ENCODE data around the gene BEND5. TPM values are rescaled to one million over a fixed set of nuclear protein-coding genes. Genes with fewer than 3 reads are reported as not detected.

The BEND5 gene
- total and polyA plus RNA-seq, 7 experiments from 2014 or later = 3.6 to 12.6 (median 8.7) TPM

GRCh38 chr1:48785869-48786268, 9.2 kb upstream of the BEND5 start:
- H3K9me3 ChIP-seq (ENCODE audit: control insufficient read depth in 2 of 3, low read length in 3 of 3) = no peaks in the 10 kb centered on the region
- POLR2A ChIA-PET = no interaction called here
- Mint-ChIP-seq H3K4me1 (peaks cover 0 to 22% (median 0%) of the 10 kb centered on the region in 7 donors), H3K27ac (no peak overlapping the region), H3K27me3 (peaks cover 0 to 16% (median 13%) of the 10 kb centered on the region in 5 donors), H3K36me3 (no peaks in the 10 kb centered on the region), H3K9me3 (peaks cover 0 to 2% (median 0%) of the 10 kb centered on the region in 11 donors), H3K4me3 (no peak overlapping the region)
- no peak overlapping the region for H3K27ac ChIP-seq (ENCODE audit: low read depth, low read length)
- CTCF ChIA-PET = no interaction called here
- no peaks in the 10 kb centered on the region for H3K36me3 ChIP-seq (ENCODE audit: control insufficient read depth in 2 of 3, insufficient read depth in 3 of 3, low read length in 3 of 3)
- H3K4me3 ChIP-seq (ENCODE audit: low read length) = no peak overlapping the region
- no peak for ATAC-seq
- intact Hi-C loops (cut with micrococcal nuclease) = no loop called here
- DNase-seq = no peak
- H3K27me3 ChIP-seq (ENCODE audit: control insufficient read depth in 2 of 2, insufficient read depth in 2 of 2, low read length in 2 of 2) = no peaks in the 10 kb centered on the region
- no peaks in the 10 kb centered on the region for H3K4me1 ChIP-seq (ENCODE audit: control insufficient read depth in 2 of 2, insufficient read depth in 2 of 2, low read length in 2 of 2)

GRCh38 chr1:48784301-48784700, 7.6 kb upstream of the BEND5 start:
- DNase-seq = no peak
- H3K4me3 Mint-ChIP-seq = no peak overlapping the region
- H3K4me1 Mint-ChIP-seq = peaks cover 0 to 8% (median 0%) of the 10 kb centered on the region in 7 donors
- Histone ChIP-seq H3K27me3 (ENCODE audit: control insufficient read depth in 2 of 2, insufficient read depth in 2 of 2, low read length in 2 of 2) (no peaks in the 10 kb centered on the region), H3K9me3 (ENCODE audit: control insufficient read depth in 2 of 3, low read length in 3 of 3) (no peaks in the 10 kb centered on the region), H3K36me3 (ENCODE audit: control insufficient read depth in 2 of 3, insufficient read depth in 3 of 3, low read length in 3 of 3) (no peaks in the 10 kb centered on the region), H3K27ac (ENCODE audit: low read depth, low read length) (no peak overlapping the region), H3K4me3 (ENCODE audit: low read length) (no peak overlapping the region), H3K4me1 (ENCODE audit: control insufficient read depth in 2 of 2, insufficient read depth in 2 of 2, low read length in 2 of 2) (no peaks in the 10 kb centered on the region)
- no peak for ATAC-seq
- peaks cover 0 to 2% (median 0%) of the 10 kb centered on the region in 11 donors for H3K9me3 Mint-ChIP-seq
- CTCF ChIA-PET = no interaction called here
- peaks cover 0 to 16% (median 13%) of the 10 kb centered on the region in 5 donors for H3K27me3 Mint-ChIP-seq
- no peaks in the 10 kb centered on the region for H3K36me3 Mint-ChIP-seq
- no peak overlapping the region for H3K27ac Mint-ChIP-seq
- POLR2A ChIA-PET = interaction anchor here (1.0 kb wide), 1 partner anchor 13 kb away, joined by 3 read pairs; no protein-coding TSS in a partner anchor
- intact Hi-C loops (cut with micrococcal nuclease) = no loop called here

GRCh38 chr1:48777219-48777895, 666 bp upstream of the BEND5 start:
- Histone ChIP-seq H3K27me3 (ENCODE audit: control insufficient read depth in 2 of 2, insufficient read depth in 2 of 2, low read length in 2 of 2) (no peaks in the 10 kb centered on the region), H3K4me1 (ENCODE audit: control insufficient read depth in 2 of 2, insufficient read depth in 2 of 2, low read length in 2 of 2) (peaks cover 0 to 12% of the 10 kb centered on the region in 2 donors), H3K4me3 (ENCODE audit: low read length) (peak overlapping the region; percentile 83), H3K27ac (ENCODE audit: low read depth, low read length) (peak overlapping the region; percentile 77), H3K9me3 (ENCODE audit: control insufficient read depth in 2 of 3, low read length in 3 of 3) (no peaks in the 10 kb centered on the region), H3K36me3 (ENCODE audit: control insufficient read depth in 2 of 3, insufficient read depth in 3 of 3, low read length in 3 of 3) (peaks cover 0 to 5% (median 0%) of the 10 kb centered on the region in 3 experiments)
- Mint-ChIP-seq H3K9me3 (peaks cover 0 to 2% (median 0%) of the 10 kb centered on the region in 11 donors), H3K27me3 (peaks cover 0 to 4% (median 0%) of the 10 kb centered on the region in 5 donors), H3K27ac (peak overlapping the region; percentile 64 to 96 (median 89)), H3K4me1 (peaks cover 24 to 55% (median 51%) of the 10 kb centered on the region in 7 donors), H3K4me3 (peak overlapping the region; percentile 90 to 100 (median 94)), H3K36me3 (peaks cover 0 to 5% (median 1%) of the 10 kb centered on the region in 5 donors)
- DNase-seq (no peak), ATAC-seq (no peak)
- ChIA-PET POLR2A (no interaction called here), CTCF (no interaction called here)
- intact Hi-C loops (cut with micrococcal nuclease) = loop anchor here (2.0 to 5.0 kb wide), 3 partner anchors 305 to 1443 kb away; partner anchors contain the start of gene SPATA6 (in 2 of the 2)

- peak; percentile 8 for ATAC-seq
- no peaks in the 10 kb centered on the region for H3K9me3 ChIP-seq (ENCODE audit: control insufficient read depth in 2 of 3, low read length in 3 of 3)
- peaks cover 0 to 12% of the 10 kb centered on the region in 2 donors for H3K4me1 ChIP-seq (ENCODE audit: control insufficient read depth in 2 of 2, insufficient read depth in 2 of 2, low read length in 2 of 2)
- peaks cover 29 to 70% (median 63%) of the 10 kb centered on the region in 7 donors for H3K4me1 Mint-ChIP-seq
- H3K27ac ChIP-seq (ENCODE audit: low read depth, low read length) = peak overlapping the region; percentile 77
- POLR2A ChIA-PET = no interaction called here
- peaks cover 0 to 4% (median 0%) of the 10 kb centered on the region in 5 donors for H3K27me3 Mint-ChIP-seq
- peaks cover 0 to 6% (median 0%) of the 10 kb centered on the region in 3 experiments for H3K36me3 ChIP-seq (ENCODE audit: control insufficient read depth in 2 of 3, insufficient read depth in 3 of 3, low read length in 3 of 3)
- no peaks in the 10 kb centered on the region for H3K27me3 ChIP-seq (ENCODE audit: control insufficient read depth in 2 of 2, insufficient read depth in 2 of 2, low read length in 2 of 2)
- peak overlapping the region; percentile 83 for H3K4me3 ChIP-seq (ENCODE audit: low read length)
- DNase-seq = peak in 2 of 9 donors; percentile 2 to 6
- intact Hi-C loops (cut with micrococcal nuclease) = loop anchor here (2.0 to 5.0 kb wide), 3 partner anchors 303 to 1441 kb away; partner anchors contain the start of gene SPATA6 (in 2 of the 2)
- H3K27ac Mint-ChIP-seq = peak overlapping the region; percentile 85 to 98 (median 94)
- peaks cover 0 to 2% (median 0%) of the 10 kb centered on the region in 11 donors for H3K9me3 Mint-ChIP-seq
- H3K4me3 Mint-ChIP-seq = peak overlapping the region; percentile 90 to 100 (median 95)
- H3K36me3 Mint-ChIP-seq = peaks cover 0 to 9% (median 7%) of the 10 kb centered on the region in 5 donors
- CTCF ChIA-PET = no interaction called here
Observed at GRCh38 chr1:48775831-48776392, 779 bp downstream of the BEND5 start.

GRCh38 chr1:48773133-48773532, 3.6 kb downstream of the BEND5 start:
- peaks cover 0 to 12% of the 10 kb centered on the region in 2 donors for H3K4me1 ChIP-seq (ENCODE audit: control insufficient read depth in 2 of 2, insufficient read depth in 2 of 2, low read length in 2 of 2)
- H3K4me3 ChIP-seq (ENCODE audit: low read length) = no peak overlapping the region
- H3K27ac Mint-ChIP-seq = peak overlapping the region in 5 of 9 donors; percentile 7 to 46 (median 32)
- peaks cover 0 to 6% (median 0%) of the 10 kb centered on the region in 3 experiments for H3K36me3 ChIP-seq (ENCODE audit: control insufficient read depth in 2 of 3, insufficient read depth in 3 of 3, low read length in 3 of 3)
- H3K4me3 Mint-ChIP-seq = peak overlapping the region in 2 of 10 donors; percentile 19 to 95
- peaks cover 38 to 93% (median 81%) of the 10 kb centered on the region in 7 donors for H3K4me1 Mint-ChIP-seq
- no peaks in the 10 kb centered on the region for H3K27me3 ChIP-seq (ENCODE audit: control insufficient read depth in 2 of 2, insufficient read depth in 2 of 2, low read length in 2 of 2)
- ATAC-seq (no peak), DNase-seq (no peak)
- no peaks in the 10 kb centered on the region for H3K9me3 ChIP-seq (ENCODE audit: control insufficient read depth in 2 of 3, low read length in 3 of 3)
- peaks cover 0 to 2% (median 0%) of the 10 kb centered on the region in 11 donors for H3K9me3 Mint-ChIP-seq
- H3K27ac ChIP-seq (ENCODE audit: low read depth, low read length) = no peak overlapping the region
- H3K27me3 Mint-ChIP-seq = peaks cover 0 to 4% (median 0%) of the 10 kb centered on the region in 5 donors
- intact Hi-C loops (cut with micrococcal nuclease) = no loop called here
- CTCF ChIA-PET = no interaction called here
- peaks cover 5 to 14% (median 8%) of the 10 kb centered on the region in 5 donors for H3K36me3 Mint-ChIP-seq
- POLR2A ChIA-PET = no interaction called here

GRCh38 chr1:48772211-48772610, 4.5 kb downstream of the BEND5 start:
- intact Hi-C loops (cut with micrococcal nuclease) = no loop called here
- ATAC-seq = no peak
- Mint-ChIP-seq H3K9me3 (peaks cover 0 to 1% (median 0%) of the 10 kb centered on the region in 11 donors), H3K4me3 (peak overlapping the region in 1 of 10 donors; percentile 14), H3K36me3 (peaks cover 5 to 24% (median 8%) of the 10 kb centered on the region in 5 donors), H3K27ac (peak overlapping the region in 2 of 9 donors; percentile 4 to 32), H3K4me1 (peaks cover 32 to 93% (median 78%) of the 10 kb centered on the region in 7 donors), H3K27me3 (peaks cover 0 to 4% (median 0%) of the 10 kb centered on the region in 5 donors)
- no peak for DNase-seq
- ChIA-PET POLR2A (no interaction called here), CTCF (no interaction called here)
- Histone ChIP-seq H3K27me3 (ENCODE audit: control insufficient read depth in 2 of 2, insufficient read depth in 2 of 2, low read length in 2 of 2) (no peaks in the 10 kb centered on the region), H3K4me3 (ENCODE audit: low read length) (no peak overlapping the region), H3K9me3 (ENCODE audit: control insufficient read depth in 2 of 3, low read length in 3 of 3) (no peaks in the 10 kb centered on the region), H3K27ac (ENCODE audit: low read depth, low read length) (no peak overlapping the region), H3K36me3 (ENCODE audit: control insufficient read depth in 2 of 3, insufficient read depth in 3 of 3, low read length in 3 of 3) (peaks cover 0 to 6% (median 0%) of the 10 kb centered on the region in 3 experiments), H3K4me1 (ENCODE audit: control insufficient read depth in 2 of 2, insufficient read depth in 2 of 2, low read length in 2 of 2) (peaks cover 0 to 6% of the 10 kb centered on the region in 2 donors)

All from naive thymus-derived CD4-positive, alpha-beta T cell (primary cell).